ENCODE data around the gene CHAC1. TPM values are rescaled to one million over a fixed set of nuclear protein-coding genes. Genes with fewer than 3 reads are reported as not detected.

Gene CHAC1
- polyA plus RNA-seq, 3 donors = 0.15 TPM; not detected in 2

GRCh38 chr15:40978141-40978540, 24.9 kb downstream of the CHAC1 start:
- Mint-ChIP-seq H3K36me3 (peaks cover 75 to 88% of the 10 kb centered on the region in 2 donors), H3K27ac (no peak overlapping the region), H3K4me1 (no peaks in the 10 kb centered on the region), H3K9me3 (no peaks in the 10 kb centered on the region), H3K4me3 (no peak overlapping the region), H3K27me3 (ENCODE audit: low read depth in 3 of 3) (peaks cover 0 to 3% (median 0%) of the 10 kb centered on the region in 3 donors)
- Histone ChIP-seq H4K20me1 (ENCODE audit: insufficient read depth, low read length) (peaks cover 4% of the 10 kb centered on the region), H3K4me2 (replicated peaks; ENCODE audit: extremely low read depth, low read length, poor library complexity, severe bottlenecking) (no peak overlapping the region), H3K4me3 (replicated peaks in 1 of 3; ENCODE audit: low read depth in 2 of 3, low read length in 3 of 3) (no peak overlapping the region), H3K27ac (ENCODE audit: low read depth in 1 of 2, low read length in 2 of 2) (no peak overlapping the region), H3K9me3 (replicated peaks in 1 of 2; ENCODE audit: control insufficient read depth in 1 of 2, insufficient read depth in 1 of 2, low read length in 2 of 2) (no peaks in the 10 kb centered on the region), H3K4me1 (ENCODE audit: control insufficient read depth in 1 of 2, insufficient read depth in 2 of 2, low read length in 2 of 2) (no peaks in the 10 kb centered on the region), H3K36me3 (replicated peaks in 1 of 2; ENCODE audit: control insufficient read depth in 1 of 2, insufficient read depth in 2 of 2, low read length in 2 of 2) (peaks cover 70 to 77% of the 10 kb centered on the region in 2 donors), H3K79me2 (ENCODE audit: insufficient read depth, low read length) (no peaks in the 10 kb centered on the region), H3K9ac (ENCODE audit: insufficient read depth, low read length, poor library complexity, severe bottlenecking) (no peak overlapping the region), H2AFZ (ENCODE audit: insufficient read depth, low read depth, low read length, poor library complexity, severe bottlenecking) (no peak overlapping the region), H3K27me3 (ENCODE audit: control insufficient read depth in 2 of 2, insufficient read depth in 2 of 2, low read length in 2 of 2) (no peaks in the 10 kb centered on the region)
- intact Hi-C loops (cut with micrococcal nuclease) = no loop called here
- no peak for TF ChIP-seq CTCF (IDR thresholded peaks at IDR 0.05)
- WGBS (ENCODE audit: insufficient coverage) = 100% methylated on average over 1 of the region's 2 CpGs
- DNase-seq = no peak

GRCh38 chr15:40978562-40978961, 25.3 kb downstream of the CHAC1 start:
- Histone ChIP-seq H3K79me2 (ENCODE audit: insufficient read depth, low read length) (no peaks in the 10 kb centered on the region), H3K4me2 (replicated peaks; ENCODE audit: extremely low read depth, low read length, poor library complexity, severe bottlenecking) (no peak overlapping the region), H2AFZ (ENCODE audit: insufficient read depth, low read depth, low read length, poor library complexity, severe bottlenecking) (no peak overlapping the region), H3K27ac (ENCODE audit: low read depth in 1 of 2, low read length in 2 of 2) (no peak overlapping the region), H3K36me3 (replicated peaks in 1 of 2; ENCODE audit: control insufficient read depth in 1 of 2, insufficient read depth in 2 of 2, low read length in 2 of 2) (peaks cover 74 to 81% of the 10 kb centered on the region in 2 donors), H4K20me1 (ENCODE audit: insufficient read depth, low read length) (peaks cover 4% of the 10 kb centered on the region), H3K4me3 (replicated peaks in 1 of 3; ENCODE audit: low read depth in 2 of 3, low read length in 3 of 3) (no peak overlapping the region), H3K27me3 (ENCODE audit: control insufficient read depth in 2 of 2, insufficient read depth in 2 of 2, low read length in 2 of 2) (no peaks in the 10 kb centered on the region), H3K9me3 (replicated peaks in 1 of 2; ENCODE audit: control insufficient read depth in 1 of 2, insufficient read depth in 1 of 2, low read length in 2 of 2) (no peaks in the 10 kb centered on the region), H3K4me1 (ENCODE audit: control insufficient read depth in 1 of 2, insufficient read depth in 2 of 2, low read length in 2 of 2) (no peaks in the 10 kb centered on the region), H3K9ac (ENCODE audit: insufficient read depth, low read length, poor library complexity, severe bottlenecking) (no peak overlapping the region)
- DNase-seq = no peak
- no peaks in the 10 kb centered on the region for H3K9me3 Mint-ChIP-seq
- peaks cover 79 to 92% of the 10 kb centered on the region in 2 donors for H3K36me3 Mint-ChIP-seq
- H3K27ac Mint-ChIP-seq = peak overlapping the region in 1 of 7 donors; percentile 20
- peaks cover 0 to 3% (median 0%) of the 10 kb centered on the region in 3 donors for H3K27me3 Mint-ChIP-seq (ENCODE audit: low read depth in 3 of 3)
- 100% methylated on average over 4 of the region's 4 CpGs for WGBS (ENCODE audit: insufficient coverage)
- H3K4me3 Mint-ChIP-seq = no peak overlapping the region
- no peaks in the 10 kb centered on the region for H3K4me1 Mint-ChIP-seq
- intact Hi-C loops (cut with micrococcal nuclease) = no loop called here
- no peak for TF ChIP-seq CTCF (IDR thresholded peaks at IDR 0.05)
